Heart left ventricle (tissue), 13 donors: ENCODE measurements around the gene ZNF689.

Experiments
- POLR2A ChIP-seq, 2 donors: fragments of 450-650 bp; IDR thresholded peaks; one replicate each; pipeline ENCODE4 v1.6.1; 2017; ENCODE audit warnings: antibody characterized with exemption in 2 of 2, mild to moderate bottlenecking in 2 of 2, moderate library complexity in 2 of 2
- TF ChIP-seq, protein P1 (sequence below), 12 donors: fragments of 200-600 bp; sonication (generic) in 4 of 12; IDR thresholded peaks; one replicate each; pipeline versions ENCODE4 v1.5.0 to v1.8.0; 2018 to 2022; ENCODE audit warnings: antibody characterized with exemption in 12 of 12, mild to moderate bottlenecking in 5 of 12
- donor health status: ischemic (EF 13 %, LVEDD 7.1; RV severe dilation, severe dysfunction).
- donor health status: DM: no; HTN: yes; CAD: no.
- donor health status: DM: no; HTN: no; CAD: no.
- donor health status: ischemic (EF 25% LVEDD 6.9; RV normal size, moderate dysfunction).
- donor health status: ischemic (EF 25% LVEDD 5.7; RV mildly dilated, moderate dysfunction).
- donor health status: ischemic (EF 35%, LVEDD 5.7; RV mildly dilated, moderate dysfunction).
- donor health status: nonischemic (EF 11% LVEDD 7.7; RV severe dilation, severe dysfunction).
- donor health status: DM: yes; HTN: yes; CAD: no.
- donor health status: PGD.
- donor health status: ischemic (EF 29% LVEDD 5.4; RV normal size, mild dysfunction).
- donor health status: nonischemic (EF 23%, LVEDD 6.1; RV moderate dilation, normal function).

DNA sequence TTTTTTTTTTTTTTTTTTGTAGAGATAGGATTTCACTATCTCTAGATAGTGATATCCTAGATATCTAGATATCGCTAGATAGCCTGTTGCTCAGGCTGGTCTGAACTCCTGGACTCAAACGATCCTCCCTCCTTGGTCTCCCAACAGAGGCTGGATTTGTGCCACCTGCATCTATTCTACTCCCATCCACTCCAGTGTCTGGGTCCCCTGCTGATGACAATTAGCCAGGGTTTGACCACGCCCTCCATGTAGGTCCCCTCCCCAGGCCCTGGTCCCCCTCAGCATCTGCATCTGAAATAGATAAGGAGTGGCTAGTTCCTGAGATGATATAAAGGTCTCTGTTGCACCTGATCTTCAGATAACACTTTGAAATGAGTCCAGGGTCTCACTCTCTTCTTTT, 40.9 kb downstream of the ZNF689 start:
- no peak for TF ChIP-seq POLR2A (IDR thresholded peaks at IDR 0.05)
- TF ChIP-seq, protein P1, sequence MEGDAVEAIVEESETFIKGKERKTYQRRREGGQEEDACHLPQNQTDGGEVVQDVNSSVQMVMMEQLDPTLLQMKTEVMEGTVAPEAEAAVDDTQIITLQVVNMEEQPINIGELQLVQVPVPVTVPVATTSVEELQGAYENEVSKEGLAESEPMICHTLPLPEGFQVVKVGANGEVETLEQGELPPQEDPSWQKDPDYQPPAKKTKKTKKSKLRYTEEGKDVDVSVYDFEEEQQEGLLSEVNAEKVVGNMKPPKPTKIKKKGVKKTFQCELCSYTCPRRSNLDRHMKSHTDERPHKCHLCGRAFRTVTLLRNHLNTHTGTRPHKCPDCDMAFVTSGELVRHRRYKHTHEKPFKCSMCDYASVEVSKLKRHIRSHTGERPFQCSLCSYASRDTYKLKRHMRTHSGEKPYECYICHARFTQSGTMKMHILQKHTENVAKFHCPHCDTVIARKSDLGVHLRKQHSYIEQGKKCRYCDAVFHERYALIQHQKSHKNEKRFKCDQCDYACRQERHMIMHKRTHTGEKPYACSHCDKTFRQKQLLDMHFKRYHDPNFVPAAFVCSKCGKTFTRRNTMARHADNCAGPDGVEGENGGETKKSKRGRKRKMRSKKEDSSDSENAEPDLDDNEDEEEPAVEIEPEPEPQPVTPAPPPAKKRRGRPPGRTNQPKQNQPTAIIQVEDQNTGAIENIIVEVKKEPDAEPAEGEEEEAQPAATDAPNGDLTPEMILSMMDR (IDR thresholded peaks at IDR 0.05), result no peak
